ENCODE results near the gene ARHGEF4.

DNA sequence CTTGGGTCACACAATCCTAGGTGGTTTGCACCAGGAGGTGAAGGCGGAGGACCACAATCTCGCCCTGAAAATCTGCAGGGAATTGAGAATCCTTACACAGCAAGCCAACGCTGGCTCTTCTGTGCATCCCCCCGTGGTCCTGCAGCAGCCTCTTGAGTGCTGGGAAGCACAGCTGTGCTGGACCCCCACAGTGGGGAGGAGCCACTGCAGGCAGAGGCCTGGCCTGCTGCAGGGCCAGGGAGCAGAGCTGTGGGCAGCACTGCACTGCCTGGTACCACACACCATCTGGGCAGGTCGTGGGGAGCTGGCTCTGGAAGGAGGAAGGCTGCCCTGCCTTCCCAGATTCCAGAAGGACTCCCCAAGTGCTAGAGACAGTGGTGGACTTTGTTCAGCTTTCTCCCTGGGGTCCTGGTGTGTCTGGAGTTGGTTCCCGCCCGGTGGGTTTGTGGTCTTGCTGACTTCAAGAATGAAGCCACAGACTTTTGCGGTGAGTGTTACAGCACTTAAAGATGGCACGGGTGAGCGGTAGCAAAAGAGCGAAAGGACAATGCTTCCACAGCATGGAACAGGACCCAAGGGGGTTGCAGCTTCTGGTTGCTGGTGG is 150.3 kb downstream of the ARHGEF4 start:
- TF ChIP-seq, protein P1, sequence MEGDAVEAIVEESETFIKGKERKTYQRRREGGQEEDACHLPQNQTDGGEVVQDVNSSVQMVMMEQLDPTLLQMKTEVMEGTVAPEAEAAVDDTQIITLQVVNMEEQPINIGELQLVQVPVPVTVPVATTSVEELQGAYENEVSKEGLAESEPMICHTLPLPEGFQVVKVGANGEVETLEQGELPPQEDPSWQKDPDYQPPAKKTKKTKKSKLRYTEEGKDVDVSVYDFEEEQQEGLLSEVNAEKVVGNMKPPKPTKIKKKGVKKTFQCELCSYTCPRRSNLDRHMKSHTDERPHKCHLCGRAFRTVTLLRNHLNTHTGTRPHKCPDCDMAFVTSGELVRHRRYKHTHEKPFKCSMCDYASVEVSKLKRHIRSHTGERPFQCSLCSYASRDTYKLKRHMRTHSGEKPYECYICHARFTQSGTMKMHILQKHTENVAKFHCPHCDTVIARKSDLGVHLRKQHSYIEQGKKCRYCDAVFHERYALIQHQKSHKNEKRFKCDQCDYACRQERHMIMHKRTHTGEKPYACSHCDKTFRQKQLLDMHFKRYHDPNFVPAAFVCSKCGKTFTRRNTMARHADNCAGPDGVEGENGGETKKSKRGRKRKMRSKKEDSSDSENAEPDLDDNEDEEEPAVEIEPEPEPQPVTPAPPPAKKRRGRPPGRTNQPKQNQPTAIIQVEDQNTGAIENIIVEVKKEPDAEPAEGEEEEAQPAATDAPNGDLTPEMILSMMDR (IDR thresholded peaks at IDR 0.05), result no peak
- no peak for TF ChIP-seq POLR2A (IDR thresholded peaks at IDR 0.05)

Measured in esophagus squamous epithelium (tissue), 4 donors.